Astrocyte (in vitro differentiated cells and primary cell): ENCODE results near the gene MELK. TPM values are rescaled to one million over a fixed set of nuclear protein-coding genes. Genes with fewer than 3 reads are reported as not detected.

Source experiments
- DNase-seq: peaks from one replicate; pipeline ENCODE4 v3.0.0-alpha.2; 2010; ENCODE audit warnings: low read depth
- FAIRE-seq: peaks from 2 replicates; lab custom pipeline; 2011; peaks lifted over from hg19 to GRCh38; lab: Jason Lieb, UNC
- H2AFZ ChIP-seq: 2 replicates; pipeline ENCODE4 v1.6.0; 2012; ENCODE audit warnings: low read depth, low read length, inconsistent platforms
- H3K27ac ChIP-seq: 2 replicates; pipeline ENCODE4 v1.5.1; 2011; ENCODE audit warnings: low read depth, low read length, inconsistent platforms
- H3K27me3 ChIP-seq: 2 replicates; pipeline ENCODE4 v1.6.0; 2011; ENCODE audit warnings: low read length, inconsistent platforms; ENCODE audit not compliant: insufficient read depth
- H3K36me3 ChIP-seq: 2 replicates; pipeline ENCODE4 v1.5.1; 2011; ENCODE audit warnings: low read length, inconsistent platforms; ENCODE audit not compliant: insufficient read depth
- H3K4me1 ChIP-seq: 2 replicates; pipeline ENCODE4 v1.5.1; 2011; ENCODE audit warnings: low read length, inconsistent platforms; ENCODE audit not compliant: insufficient read depth
- H3K4me2 ChIP-seq: 2 replicates; pipeline ENCODE4 v1.6.0; 2012; ENCODE audit warnings: low read length, inconsistent platforms
- H3K4me3 ChIP-seq: 2 replicates; pipeline ENCODE4 v1.5.1; 2011; ENCODE audit warnings: low read depth, mild to moderate bottlenecking, low read length, inconsistent platforms; ENCODE audit not compliant: insufficient read depth
- H3K79me2 ChIP-seq: 2 replicates; pipeline ENCODE4 v1.6.0; 2012; ENCODE audit warnings: mild to moderate bottlenecking, low read length, inconsistent platforms; ENCODE audit not compliant: insufficient read depth
- H3K9ac ChIP-seq: 2 replicates; pipeline ENCODE4 v1.6.0; 2012; ENCODE audit warnings: mild to moderate bottlenecking, low read length, inconsistent platforms
- H3K9me3 ChIP-seq: 2 replicates; pipeline ENCODE4 v1.5.1; 2012; ENCODE audit warnings: low read depth, mild to moderate bottlenecking, low read length, inconsistent platforms; ENCODE audit not compliant: insufficient read depth
- H4K20me1 ChIP-seq: 2 replicates; pipeline ENCODE4 v1.6.0; 2012; ENCODE audit warnings: low read length, inconsistent platforms; ENCODE audit not compliant: insufficient read depth
- H3K27ac Mint-ChIP-seq: one replicate; pipeline ENCODE4 v1.8.0; 2021; ENCODE audit warnings: mild to moderate bottlenecking, mixed read lengths; ENCODE audit not compliant: unreplicated experiment
- H3K27me3 Mint-ChIP-seq: one replicate; pipeline ENCODE4 v1.8.0; 2021; ENCODE audit warnings: low read depth, mixed read lengths; ENCODE audit not compliant: unreplicated experiment
- H3K36me3 Mint-ChIP-seq: one replicate; pipeline ENCODE4 v1.8.0; 2021; ENCODE audit warnings: low read depth, mixed read lengths; ENCODE audit not compliant: unreplicated experiment
- H3K4me1 Mint-ChIP-seq: one replicate; pipeline ENCODE4 v1.8.0; 2021; ENCODE audit warnings: low read depth, mixed read lengths; ENCODE audit not compliant: unreplicated experiment
- H3K4me3 Mint-ChIP-seq: one replicate; pipeline ENCODE4 v1.8.0; 2021; ENCODE audit warnings: mild to moderate bottlenecking, moderate library complexity, mixed read lengths; ENCODE audit not compliant: unreplicated experiment
- H3K9me3 Mint-ChIP-seq: one replicate; pipeline ENCODE4 v1.8.0; 2021; ENCODE audit warnings: mild to moderate bottlenecking, mixed read lengths; ENCODE audit not compliant: unreplicated experiment
- EZH2 ChIP-seq: IDR thresholded peaks from 2 replicates; pipeline ENCODE4 v1.6.1; 2012; ENCODE audit warnings: mild to moderate bottlenecking, low read length, inconsistent platforms; ENCODE audit not compliant: insufficient read depth
- total RNA-seq: library from RNA; stranded (reverse); gene quantifications from 2 replicates; pipeline ENCODE4 v1.2.1, GENCODE V29; 2021
- TF ChIP-seq, protein P1 (sequence below): IDR thresholded peaks from 2 replicates; pipeline ENCODE4 v1.5.1; 2011; ENCODE audit warnings: low read depth, mild to moderate bottlenecking, inconsistent platforms, low read length, moderate library complexity; ENCODE audit not compliant: insufficient read depth

Gene MELK
- total RNA-seq, 1 donor from 2014 or later, result 12.3 TPM

DNA sequence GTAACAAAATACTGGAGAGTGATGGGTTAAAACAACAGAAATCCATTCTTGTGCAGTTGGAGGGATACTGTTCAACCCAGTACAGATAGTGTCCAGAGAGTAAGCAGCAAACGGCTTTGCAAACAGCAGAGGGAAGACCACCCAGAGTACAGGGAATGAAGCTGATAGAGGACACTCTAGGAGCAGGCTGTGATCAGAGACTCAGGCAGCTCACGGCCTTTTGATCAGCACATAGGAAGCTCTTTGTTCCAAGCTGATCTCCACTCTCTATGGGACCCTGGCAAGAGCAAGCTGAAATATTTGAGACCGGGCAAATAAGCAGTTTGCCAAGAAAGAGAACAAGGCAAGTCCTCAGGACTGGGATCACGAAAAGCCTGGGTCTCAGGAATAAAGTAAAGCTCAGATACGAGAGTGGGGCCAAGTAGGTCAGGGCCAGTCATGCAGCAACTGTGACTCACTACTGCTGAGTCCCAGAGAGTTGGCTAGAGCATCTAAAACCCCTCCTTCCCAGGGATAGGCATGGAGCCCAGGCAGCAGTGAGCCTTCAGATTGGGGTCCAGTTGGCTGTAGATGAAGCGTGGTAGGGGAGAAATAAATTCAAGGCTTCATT, 52.4 kb downstream of the MELK start:
- Mint-ChIP-seq H3K4me3 (peak overlapping the region; percentile 51), H3K4me1 (peaks cover 24% of the 10 kb centered on the region)
- peak; percentile 96 for FAIRE-seq

DNA sequence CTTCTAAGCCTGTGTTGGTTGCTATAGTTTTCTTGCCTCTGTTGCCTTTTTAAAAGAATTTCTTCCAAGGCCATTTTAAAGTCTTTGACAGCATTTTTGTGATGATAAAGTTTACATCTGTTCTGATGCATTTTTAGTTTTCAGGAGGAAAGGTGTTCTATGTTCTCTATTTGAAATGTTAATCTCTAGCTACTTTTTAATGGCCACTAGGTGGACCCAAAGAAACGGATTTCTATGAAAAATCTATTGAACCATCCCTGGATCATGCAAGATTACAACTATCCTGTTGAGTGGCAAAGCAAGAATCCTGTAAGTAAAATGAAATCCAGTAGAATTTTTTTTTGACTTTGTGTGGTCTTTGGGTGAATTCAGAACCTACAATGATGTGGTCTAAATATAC, 60.2 kb downstream of the MELK start:
- H3K36me3 ChIP-seq, result peaks cover 20% of the 10 kb centered on the region
- no peaks in the 10 kb centered on the region for H3K36me3 Mint-ChIP-seq
- no peaks in the 10 kb centered on the region for H3K27me3 Mint-ChIP-seq
- no peak overlapping the region for H2AFZ ChIP-seq
- H3K4me3 Mint-ChIP-seq, result no peak overlapping the region
- no peak overlapping the region for H3K9ac ChIP-seq
- TF ChIP-seq EZH2, result no peak
- TF ChIP-seq, protein P1, sequence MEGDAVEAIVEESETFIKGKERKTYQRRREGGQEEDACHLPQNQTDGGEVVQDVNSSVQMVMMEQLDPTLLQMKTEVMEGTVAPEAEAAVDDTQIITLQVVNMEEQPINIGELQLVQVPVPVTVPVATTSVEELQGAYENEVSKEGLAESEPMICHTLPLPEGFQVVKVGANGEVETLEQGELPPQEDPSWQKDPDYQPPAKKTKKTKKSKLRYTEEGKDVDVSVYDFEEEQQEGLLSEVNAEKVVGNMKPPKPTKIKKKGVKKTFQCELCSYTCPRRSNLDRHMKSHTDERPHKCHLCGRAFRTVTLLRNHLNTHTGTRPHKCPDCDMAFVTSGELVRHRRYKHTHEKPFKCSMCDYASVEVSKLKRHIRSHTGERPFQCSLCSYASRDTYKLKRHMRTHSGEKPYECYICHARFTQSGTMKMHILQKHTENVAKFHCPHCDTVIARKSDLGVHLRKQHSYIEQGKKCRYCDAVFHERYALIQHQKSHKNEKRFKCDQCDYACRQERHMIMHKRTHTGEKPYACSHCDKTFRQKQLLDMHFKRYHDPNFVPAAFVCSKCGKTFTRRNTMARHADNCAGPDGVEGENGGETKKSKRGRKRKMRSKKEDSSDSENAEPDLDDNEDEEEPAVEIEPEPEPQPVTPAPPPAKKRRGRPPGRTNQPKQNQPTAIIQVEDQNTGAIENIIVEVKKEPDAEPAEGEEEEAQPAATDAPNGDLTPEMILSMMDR, result peak; percentile 64
- DNase-seq (peak; percentile 5), FAIRE-seq (no peak)
- no peaks in the 10 kb centered on the region for H3K4me1 ChIP-seq
- peaks cover 11% of the 10 kb centered on the region for H4K20me1 ChIP-seq
- no peak overlapping the region for H3K4me2 ChIP-seq
- H3K9me3 Mint-ChIP-seq, result no peaks in the 10 kb centered on the region
- H3K27ac Mint-ChIP-seq, result no peak overlapping the region
- H3K4me1 Mint-ChIP-seq, result no peaks in the 10 kb centered on the region
- no peaks in the 10 kb centered on the region for H3K9me3 ChIP-seq
- no peaks in the 10 kb centered on the region for H3K27me3 ChIP-seq
- H3K79me2 ChIP-seq, result peaks cover 6% of the 10 kb centered on the region
- H3K4me3 ChIP-seq, result no peak overlapping the region
- no peak overlapping the region for H3K27ac ChIP-seq

More for the DNA sequence above, 52.4 kb downstream of the MELK start:
- Histone ChIP-seq H3K4me3 (peak overlapping the region; percentile 27), H3K27me3 (no peaks in the 10 kb centered on the region), H3K79me2 (peaks cover 44% of the 10 kb centered on the region), H3K9ac (peak overlapping the region; percentile 59), H2AFZ (peak overlapping the region; percentile 41), H3K36me3 (peaks cover 4% of the 10 kb centered on the region), H4K20me1 (peaks cover 14% of the 10 kb centered on the region), H3K4me2 (peak overlapping the region; percentile 81), H3K9me3 (no peaks in the 10 kb centered on the region), H3K4me1 (peaks cover 16% of the 10 kb centered on the region), H3K27ac (peak overlapping the region; percentile 76)
- peak; percentile 80 for DNase-seq
- Mint-ChIP-seq H3K36me3 (no peaks in the 10 kb centered on the region), H3K9me3 (no peaks in the 10 kb centered on the region), H3K27ac (peak overlapping the region; percentile 8), H3K27me3 (no peaks in the 10 kb centered on the region)
- no peak for TF ChIP-seq EZH2
- TF ChIP-seq, protein P1, result no peak
